ENCODE results near the gene UBE2N.

The UBE2N gene

DNA sequence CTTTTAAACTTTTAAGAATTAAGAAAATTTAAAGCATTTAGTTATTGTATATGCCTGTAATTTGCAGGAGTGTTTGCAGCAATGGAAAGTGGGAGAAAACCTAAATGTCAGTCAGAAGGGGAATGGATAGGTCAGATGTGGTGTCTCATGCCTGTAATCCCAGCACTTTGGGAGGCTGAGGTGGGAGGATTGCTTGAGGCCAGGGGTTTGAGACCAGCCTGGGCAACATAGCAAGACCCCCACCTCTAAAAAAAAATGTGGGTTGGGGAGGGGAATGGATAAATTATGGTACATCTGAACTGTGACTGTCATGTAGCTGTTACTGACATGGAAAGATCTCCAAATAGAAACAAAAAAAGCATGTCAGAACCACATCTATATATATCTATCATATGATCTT is 27.6 kb upstream of the UBE2N start:
- Mint-ChIP-seq H3K36me3 (ENCODE audit: low read depth) (peaks cover 28% of the 10 kb centered on the region), H3K4me3 (peak overlapping the region; percentile 52 to 83 (median 63)), H3K27me3 (ENCODE audit: low read depth) (no peaks in the 10 kb centered on the region), H3K9me3 (no peaks in the 10 kb centered on the region), H3K27ac (peak overlapping the region in 1 of 3 experiments; percentile 10), H3K4me1 (peaks cover 30% of the 10 kb centered on the region)
- TF ChIP-seq, protein P1, sequence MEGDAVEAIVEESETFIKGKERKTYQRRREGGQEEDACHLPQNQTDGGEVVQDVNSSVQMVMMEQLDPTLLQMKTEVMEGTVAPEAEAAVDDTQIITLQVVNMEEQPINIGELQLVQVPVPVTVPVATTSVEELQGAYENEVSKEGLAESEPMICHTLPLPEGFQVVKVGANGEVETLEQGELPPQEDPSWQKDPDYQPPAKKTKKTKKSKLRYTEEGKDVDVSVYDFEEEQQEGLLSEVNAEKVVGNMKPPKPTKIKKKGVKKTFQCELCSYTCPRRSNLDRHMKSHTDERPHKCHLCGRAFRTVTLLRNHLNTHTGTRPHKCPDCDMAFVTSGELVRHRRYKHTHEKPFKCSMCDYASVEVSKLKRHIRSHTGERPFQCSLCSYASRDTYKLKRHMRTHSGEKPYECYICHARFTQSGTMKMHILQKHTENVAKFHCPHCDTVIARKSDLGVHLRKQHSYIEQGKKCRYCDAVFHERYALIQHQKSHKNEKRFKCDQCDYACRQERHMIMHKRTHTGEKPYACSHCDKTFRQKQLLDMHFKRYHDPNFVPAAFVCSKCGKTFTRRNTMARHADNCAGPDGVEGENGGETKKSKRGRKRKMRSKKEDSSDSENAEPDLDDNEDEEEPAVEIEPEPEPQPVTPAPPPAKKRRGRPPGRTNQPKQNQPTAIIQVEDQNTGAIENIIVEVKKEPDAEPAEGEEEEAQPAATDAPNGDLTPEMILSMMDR (IDR thresholded peaks at IDR 0.05; ENCODE audit: unreplicated experiment in 3 of 3) = no peak

DNA sequence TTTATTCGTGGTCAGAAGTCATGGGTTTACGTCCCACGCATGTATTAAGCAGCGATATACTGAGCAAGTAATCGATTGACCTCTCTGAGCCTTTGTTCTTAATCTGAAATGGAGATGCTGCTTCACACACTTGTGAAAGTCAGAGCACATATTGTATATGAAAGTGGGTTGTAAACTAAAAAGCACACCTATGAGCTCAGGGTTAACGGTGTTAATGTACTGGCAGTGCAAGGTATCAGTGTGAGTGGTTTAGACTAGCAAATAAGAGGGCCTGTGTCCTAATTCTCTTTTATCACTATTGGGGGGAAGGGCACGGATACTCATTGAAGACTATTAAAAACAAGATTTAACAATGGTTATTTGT is 26.2 kb upstream of the UBE2N start:
- Mint-ChIP-seq H3K4me1 (peaks cover 30% of the 10 kb centered on the region), H3K9me3 (no peaks in the 10 kb centered on the region), H3K27ac (peak overlapping the region; percentile 76 to 94 (median 92)), H3K4me3 (peak overlapping the region; percentile 83 to 97 (median 94)), H3K36me3 (ENCODE audit: low read depth) (peaks cover 20% of the 10 kb centered on the region), H3K27me3 (ENCODE audit: low read depth) (no peaks in the 10 kb centered on the region)
- TF ChIP-seq, protein P1 (IDR thresholded peaks at IDR 0.05; ENCODE audit: unreplicated experiment in 3 of 3) = no peak

DNA sequence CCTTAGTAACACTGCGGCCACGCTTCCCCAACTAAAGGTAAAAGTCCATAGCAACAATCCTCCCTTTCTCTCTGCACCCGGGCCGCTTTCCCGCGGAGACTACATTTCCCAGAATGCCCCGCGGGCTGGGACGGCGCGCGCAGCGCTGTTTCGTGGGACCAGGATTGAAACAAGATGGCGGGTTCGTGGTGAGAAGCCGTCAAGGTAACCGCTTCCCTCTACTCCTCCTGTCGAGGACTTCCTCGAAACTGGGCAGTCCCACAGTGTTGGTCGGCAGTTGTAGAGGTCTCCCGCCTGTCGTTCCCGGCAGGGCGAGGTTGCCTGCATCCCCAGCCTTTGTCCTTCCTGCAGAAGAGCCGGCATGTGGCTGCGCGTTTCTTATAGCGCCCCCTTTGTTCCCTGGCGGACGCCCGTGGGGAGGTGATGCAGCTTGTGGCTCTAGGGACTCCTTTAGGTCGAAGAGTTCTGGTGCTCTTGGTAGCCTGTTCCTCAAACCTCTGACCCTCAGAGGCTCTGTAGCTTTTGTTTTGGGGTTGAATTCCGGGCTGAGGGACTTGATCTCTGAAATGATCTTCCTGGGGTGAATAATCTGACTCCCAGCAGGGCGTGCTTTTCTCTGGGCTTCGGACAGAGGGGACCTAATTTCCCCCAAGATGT is 25.7 kb upstream of the UBE2N start, which contains the start of gene MRPL42:
TSS of gene MRPL42 (plus strand) at position 164 of the 657 bp plus-strand sequence. CDS start 1,772 bp downstream, outside the sequence.
- no peaks in the 10 kb centered on the region for H3K27me3 Mint-ChIP-seq (ENCODE audit: low read depth)
- TF ChIP-seq, protein P1 (IDR thresholded peaks at IDR 0.05; ENCODE audit: unreplicated experiment in 3 of 3) = peak; percentile 72 to 88 (median 75)
- no peaks in the 10 kb centered on the region for H3K9me3 Mint-ChIP-seq
- H3K27ac Mint-ChIP-seq = peak within 1 kb of the TSS; percentile 76 to 94 (median 92)
- H3K4me3 Mint-ChIP-seq = peak within 1 kb of the TSS; percentile 83 to 97 (median 94)
- peaks cover 20% of the 10 kb centered on the region for H3K36me3 Mint-ChIP-seq (ENCODE audit: low read depth)
- peaks cover 30% of the 10 kb centered on the region for H3K4me1 Mint-ChIP-seq

DNA sequence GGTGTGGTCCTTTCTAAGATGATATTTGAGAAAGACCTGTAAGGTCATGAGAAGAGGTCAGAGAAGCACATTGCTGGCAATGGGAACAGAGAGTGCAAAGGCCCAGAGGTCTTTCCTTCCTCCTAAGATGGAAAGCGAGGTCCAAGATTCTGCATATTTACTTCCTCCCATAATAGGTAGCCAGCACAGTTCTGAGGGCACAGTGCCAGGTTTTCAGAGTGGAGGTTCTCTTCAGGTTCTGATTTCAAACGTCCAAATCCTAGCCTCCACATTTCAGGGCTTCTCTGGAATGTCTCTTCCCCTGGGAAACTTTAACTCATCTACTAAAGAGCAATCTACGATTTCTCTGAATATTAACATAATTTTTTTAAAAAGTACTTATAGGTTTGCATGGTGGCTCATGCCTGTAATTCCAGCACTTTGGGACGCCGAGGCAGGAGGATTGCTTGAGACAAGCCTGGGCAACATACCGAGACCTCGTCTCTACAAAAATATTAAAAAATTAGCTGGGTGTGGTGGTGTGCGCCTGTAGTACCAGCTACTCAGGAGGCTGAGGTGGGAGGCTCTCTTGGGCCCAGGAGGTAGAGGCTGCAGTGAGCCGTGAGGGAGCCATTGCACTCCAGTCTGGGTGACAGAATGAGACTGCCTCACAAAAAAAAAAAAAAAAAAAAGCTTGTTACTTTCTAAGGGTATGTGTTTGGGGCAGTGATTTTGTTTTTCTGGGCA is 25.0 kb upstream of the UBE2N start:
- Mint-ChIP-seq H3K4me3 (peak overlapping the region; percentile 83 to 97 (median 94)), H3K9me3 (no peaks in the 10 kb centered on the region), H3K27ac (peak overlapping the region; percentile 76 to 94 (median 92)), H3K4me1 (peaks cover 30% of the 10 kb centered on the region), H3K27me3 (ENCODE audit: low read depth) (no peaks in the 10 kb centered on the region), H3K36me3 (ENCODE audit: low read depth) (peaks cover 16% of the 10 kb centered on the region)
- TF ChIP-seq, protein P1 (IDR thresholded peaks at IDR 0.05; ENCODE audit: unreplicated experiment in 3 of 3) = no peak

DNA sequence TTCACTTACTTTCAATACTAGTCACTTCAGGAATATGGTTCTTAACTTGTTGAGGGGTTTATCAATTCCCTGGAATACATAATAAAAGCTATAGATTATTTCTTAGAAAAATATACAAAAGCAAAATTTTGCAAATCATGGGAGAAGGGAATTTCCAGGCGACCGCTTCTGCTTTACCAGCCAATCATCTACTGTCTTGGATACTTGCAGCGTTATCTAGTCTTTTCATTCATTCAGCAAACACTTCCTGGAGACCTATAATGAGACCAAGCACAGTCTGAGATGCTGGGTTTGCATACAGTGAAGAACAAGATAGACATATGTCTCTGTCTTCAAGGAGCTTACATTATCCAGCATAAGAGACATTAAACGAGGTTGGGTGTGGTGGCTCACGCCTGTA is 24.1 kb upstream of the UBE2N start:
- H3K4me3 Mint-ChIP-seq = peak overlapping the region; percentile 75 to 80 (median 76)
- H3K27me3 Mint-ChIP-seq (ENCODE audit: low read depth) = no peaks in the 10 kb centered on the region
- peak overlapping the region in 1 of 3 experiments; percentile 64 for H3K27ac Mint-ChIP-seq
- TF ChIP-seq, protein P1 (IDR thresholded peaks at IDR 0.05; ENCODE audit: unreplicated experiment in 3 of 3) = no peak
- H3K9me3 Mint-ChIP-seq = no peaks in the 10 kb centered on the region
- peaks cover 30% of the 10 kb centered on the region for H3K4me1 Mint-ChIP-seq
- peaks cover 15% of the 10 kb centered on the region for H3K36me3 Mint-ChIP-seq (ENCODE audit: low read depth)
